DOHH2 (cell line): ENCODE results near the gene ZFHX3.

Source experiments
- H3F3A ChIP-seq: fragments of 200-600 bp; sonication (generic), shearing (Covaris generic); 2 replicates; pipeline ENCODE4 v1.6.0; 2016; ENCODE audit warnings: antibody characterized with exemption, mild to moderate bottlenecking; ENCODE audit not compliant: control insufficient read depth, insufficient read depth
- H3K27ac ChIP-seq: fragments of 200-600 bp; sonication (generic); 2 replicates; pipeline ENCODE4 v1.5.1; 2014; ENCODE audit warnings: low read depth, mild to moderate bottlenecking, low read length, moderate library complexity
- H3K27me3 ChIP-seq: fragments of 200-600 bp; sonication (generic); 2 replicates; pipeline ENCODE4 v1.6.1; 2014; ENCODE audit warnings: mild to moderate bottlenecking, low read length, mixed read lengths; ENCODE audit not compliant: control insufficient read depth
- H3K36me3 ChIP-seq: fragments of 200-600 bp; sonication (generic); 2 replicates; pipeline ENCODE4 v1.6.1; 2014; ENCODE audit warnings: mild to moderate bottlenecking, low read length, moderate library complexity, mixed read lengths; ENCODE audit not compliant: control insufficient read depth
- H3K4me1 ChIP-seq: fragments of 200-600 bp; sonication (generic); 2 replicates; pipeline ENCODE4 v1.6.1; 2014; ENCODE audit warnings: mild to moderate bottlenecking, low read length, mixed read lengths; ENCODE audit not compliant: control insufficient read depth
- H3K4me2 ChIP-seq: fragments of 200-600 bp; sonication (generic); 2 replicates; pipeline ENCODE4 v1.6.0; 2014; ENCODE audit warnings: mild to moderate bottlenecking, low read length, moderate library complexity
- H3K4me3 ChIP-seq: fragments of 200-600 bp; sonication (generic); 2 replicates; pipeline ENCODE4 v1.5.1; 2014; ENCODE audit warnings: mild to moderate bottlenecking, low read length, mixed read lengths
- H3K79me2 ChIP-seq: fragments of 200-600 bp; sonication (generic); 2 replicates; pipeline ENCODE4 v1.6.1; 2014; ENCODE audit warnings: mild to moderate bottlenecking, low read length, mixed read lengths; ENCODE audit not compliant: control insufficient read depth
- H3K9me2 ChIP-seq: fragments of 200-600 bp; sonication (generic); replicated peaks from 2 replicates; pipeline ENCODE4 v1.6.1; 2014; ENCODE audit warnings: mild to moderate bottlenecking, low read length, mixed read lengths; ENCODE audit not compliant: control insufficient read depth
- H3K9me3 ChIP-seq: fragments of 200-600 bp; sonication (generic); 2 replicates; pipeline ENCODE4 v1.6.1; 2014; ENCODE audit warnings: antibody characterized with exemption, low read length, mixed read lengths; ENCODE audit not compliant: control insufficient read depth, insufficient read depth
- H4K20me1 ChIP-seq: fragments of 200-600 bp; sonication (generic); 2 replicates; pipeline ENCODE4 v1.6.0; 2014; ENCODE audit warnings: low read depth, mild to moderate bottlenecking, antibody characterized with exemption, low read length, moderate library complexity; ENCODE audit not compliant: control insufficient read depth, insufficient read depth
- EZH2phosphoT487 ChIP-seq: fragments of 200-600 bp; sonication (generic); IDR thresholded peaks from 2 replicates; pipeline ENCODE4 v1.6.1; 2017; ENCODE audit warnings: borderline replicate concordance, mild to moderate bottlenecking, antibody characterized with exemption, low read length, moderate library complexity, mixed read lengths
- TF ChIP-seq, protein P1 (sequence below): fragments of 200-600 bp; sonication (generic); IDR thresholded peaks from one replicate; pipeline ENCODE4 v1.5.1; 2014; ENCODE audit warnings: antibody characterized with exemption, mild to moderate bottlenecking, low read depth, low read length; ENCODE audit not compliant: poor library complexity, severe bottlenecking

Gene ZFHX3

DNA sequence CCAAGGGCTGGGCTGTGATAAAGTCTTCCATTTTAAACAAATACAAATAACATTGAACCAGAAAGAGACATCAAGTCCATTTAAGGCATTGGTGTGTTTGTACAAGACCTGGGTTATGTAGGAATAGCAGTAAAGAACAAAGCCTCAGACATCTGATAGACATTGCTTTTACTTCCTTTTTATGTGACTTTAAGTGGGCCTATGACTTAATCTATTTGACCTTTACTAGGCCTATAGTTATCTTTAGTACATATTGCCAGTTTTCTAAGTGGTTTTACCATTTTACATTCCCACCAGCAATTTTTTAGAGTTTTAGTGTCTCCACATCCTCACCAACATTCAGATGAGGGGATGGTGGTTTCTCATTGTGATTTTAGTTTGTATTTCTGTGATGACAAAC lies 298.8 kb downstream of the ZFHX3 start:
- Histone ChIP-seq H4K20me1 (no peaks in the 10 kb centered on the region), H3K79me2 (no peaks in the 10 kb centered on the region), H3K27me3 (no peaks in the 10 kb centered on the region), H3K27ac (no peak overlapping the region), H3K9me2 (no peaks in the 10 kb centered on the region), H3K4me1 (no peaks in the 10 kb centered on the region), H3F3A (no peaks in the 10 kb centered on the region), H3K9me3 (no peaks in the 10 kb centered on the region), H3K36me3 (no peaks in the 10 kb centered on the region), H3K4me2 (no peak overlapping the region), H3K4me3 (no peak overlapping the region)
- TF ChIP-seq, protein P1, sequence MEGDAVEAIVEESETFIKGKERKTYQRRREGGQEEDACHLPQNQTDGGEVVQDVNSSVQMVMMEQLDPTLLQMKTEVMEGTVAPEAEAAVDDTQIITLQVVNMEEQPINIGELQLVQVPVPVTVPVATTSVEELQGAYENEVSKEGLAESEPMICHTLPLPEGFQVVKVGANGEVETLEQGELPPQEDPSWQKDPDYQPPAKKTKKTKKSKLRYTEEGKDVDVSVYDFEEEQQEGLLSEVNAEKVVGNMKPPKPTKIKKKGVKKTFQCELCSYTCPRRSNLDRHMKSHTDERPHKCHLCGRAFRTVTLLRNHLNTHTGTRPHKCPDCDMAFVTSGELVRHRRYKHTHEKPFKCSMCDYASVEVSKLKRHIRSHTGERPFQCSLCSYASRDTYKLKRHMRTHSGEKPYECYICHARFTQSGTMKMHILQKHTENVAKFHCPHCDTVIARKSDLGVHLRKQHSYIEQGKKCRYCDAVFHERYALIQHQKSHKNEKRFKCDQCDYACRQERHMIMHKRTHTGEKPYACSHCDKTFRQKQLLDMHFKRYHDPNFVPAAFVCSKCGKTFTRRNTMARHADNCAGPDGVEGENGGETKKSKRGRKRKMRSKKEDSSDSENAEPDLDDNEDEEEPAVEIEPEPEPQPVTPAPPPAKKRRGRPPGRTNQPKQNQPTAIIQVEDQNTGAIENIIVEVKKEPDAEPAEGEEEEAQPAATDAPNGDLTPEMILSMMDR: no peak
- no peak for TF ChIP-seq EZH2phosphoT487

- peaks cover 7% of the 10 kb centered on the region for H3K4me1 ChIP-seq
- H3K4me3 ChIP-seq: no peak overlapping the region
- no peaks in the 10 kb centered on the region for H4K20me1 ChIP-seq
- no peaks in the 10 kb centered on the region for H3F3A ChIP-seq
- TF ChIP-seq, protein P1: no peak
- TF ChIP-seq EZH2phosphoT487: no peak
- no peaks in the 10 kb centered on the region for H3K9me2 ChIP-seq
- no peaks in the 10 kb centered on the region for H3K79me2 ChIP-seq
- no peaks in the 10 kb centered on the region for H3K9me3 ChIP-seq
- H3K4me2 ChIP-seq: no peak overlapping the region
- no peaks in the 10 kb centered on the region for H3K27me3 ChIP-seq
- no peak overlapping the region for H3K27ac ChIP-seq
- no peaks in the 10 kb centered on the region for H3K36me3 ChIP-seq
Observed at GRCh38 chr16:72744076-72744793, 303.7 kb downstream of the ZFHX3 start.

- H3K9me3 ChIP-seq: no peaks in the 10 kb centered on the region
- peaks cover 7% of the 10 kb centered on the region for H3K4me1 ChIP-seq
- no peak overlapping the region for H3K27ac ChIP-seq
- no peaks in the 10 kb centered on the region for H3K9me2 ChIP-seq
- H3K36me3 ChIP-seq: no peaks in the 10 kb centered on the region
- TF ChIP-seq, protein P1: no peak
- no peak for TF ChIP-seq EZH2phosphoT487
- no peaks in the 10 kb centered on the region for H3F3A ChIP-seq
- no peaks in the 10 kb centered on the region for H3K27me3 ChIP-seq
- H4K20me1 ChIP-seq: no peaks in the 10 kb centered on the region
- H3K79me2 ChIP-seq: no peaks in the 10 kb centered on the region
- H3K4me3 ChIP-seq: no peak overlapping the region
- H3K4me2 ChIP-seq: no peak overlapping the region
Observed at GRCh38 chr16:72743011-72743761, 304.7 kb downstream of the ZFHX3 start.
